ENCODE measurements around the gene B3GALT5.

The B3GALT5 gene

DNA sequence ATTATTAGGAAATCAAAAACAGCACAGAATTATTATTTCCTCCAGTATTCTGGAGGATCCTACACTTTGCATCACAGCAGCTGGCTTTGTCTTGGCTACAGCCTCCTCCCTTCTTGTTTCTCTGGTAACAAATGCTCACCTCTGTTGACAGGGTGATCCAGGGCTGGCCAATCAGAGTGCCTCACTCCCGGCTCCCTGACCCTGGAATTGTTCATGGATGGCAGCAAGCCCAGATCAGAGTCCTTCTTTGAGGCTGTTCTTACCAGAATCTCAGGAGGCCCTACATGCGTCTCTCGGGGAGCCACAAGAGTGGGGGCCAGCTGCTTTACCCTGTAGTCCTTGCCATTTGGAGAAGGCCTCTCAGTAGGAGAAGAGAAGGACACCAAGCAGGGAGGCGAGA lies 83.9 kb downstream of the B3GALT5 start:
- no peak for DNase-seq (ENCODE audit: low read depth in 2 of 2)

DNA sequence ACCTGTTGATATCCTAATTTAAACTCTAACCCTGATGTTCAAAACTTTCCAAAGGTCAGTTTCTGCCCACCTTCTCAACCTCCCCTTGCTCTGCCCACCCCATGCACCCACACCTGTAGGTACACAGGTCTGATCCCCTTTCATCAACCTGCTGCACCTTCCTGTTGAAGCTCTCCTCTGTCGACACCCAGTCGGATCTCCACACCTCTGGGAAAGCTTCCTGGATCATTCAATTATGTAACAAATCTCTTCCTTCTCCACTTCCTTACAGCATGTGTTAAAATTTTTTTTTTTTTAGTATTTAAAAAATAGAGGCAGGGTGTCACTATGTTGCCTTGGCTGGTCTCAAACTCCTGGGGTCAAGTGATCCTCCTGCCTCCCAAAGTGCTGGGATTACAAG lies 87.6 kb downstream of the B3GALT5 start:
- DNase-seq (ENCODE audit: low read depth in 2 of 2): no peak

DNA sequence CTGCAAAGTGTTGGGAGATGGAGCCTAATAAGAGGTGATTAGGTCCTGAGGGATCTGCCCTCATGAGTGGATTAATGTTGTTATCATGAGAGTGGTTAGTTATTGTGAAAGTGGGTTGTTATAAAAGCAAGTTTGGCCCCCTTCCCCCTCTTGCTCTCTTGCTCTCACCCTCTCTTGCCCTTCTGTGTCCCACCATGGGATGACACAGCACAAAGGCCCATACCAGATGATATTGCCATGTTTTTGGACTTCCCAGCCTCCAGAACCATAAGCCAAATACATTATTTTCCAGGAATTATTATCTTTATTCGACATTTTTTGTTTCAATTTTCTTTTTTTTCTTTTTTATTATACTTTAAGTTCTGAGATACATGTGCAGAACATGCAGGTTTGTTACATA lies 90.8 kb downstream of the B3GALT5 start:
- DNase-seq (ENCODE audit: low read depth in 2 of 2): no peak

DNA sequence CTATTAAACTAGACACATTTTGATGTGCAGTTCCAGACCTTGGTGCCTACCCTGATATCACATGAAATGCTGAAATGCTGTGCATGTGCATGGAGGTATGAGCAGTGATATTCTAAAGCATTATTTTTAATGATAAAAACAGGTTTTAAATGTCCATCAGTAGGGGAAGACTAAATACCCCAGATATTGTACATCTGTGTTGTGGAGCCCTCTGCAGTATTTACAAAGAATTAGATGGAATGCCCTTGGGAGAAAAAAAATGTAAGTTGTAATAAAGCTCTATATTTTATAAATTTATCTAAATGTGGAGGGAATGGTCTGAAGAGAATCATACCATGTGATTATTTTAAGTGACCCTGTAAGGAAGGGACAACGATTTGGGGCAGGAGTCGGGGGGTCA lies 93.1 kb downstream of the B3GALT5 start:
- DNase-seq (ENCODE audit: low read depth in 2 of 2): no peak

DNA sequence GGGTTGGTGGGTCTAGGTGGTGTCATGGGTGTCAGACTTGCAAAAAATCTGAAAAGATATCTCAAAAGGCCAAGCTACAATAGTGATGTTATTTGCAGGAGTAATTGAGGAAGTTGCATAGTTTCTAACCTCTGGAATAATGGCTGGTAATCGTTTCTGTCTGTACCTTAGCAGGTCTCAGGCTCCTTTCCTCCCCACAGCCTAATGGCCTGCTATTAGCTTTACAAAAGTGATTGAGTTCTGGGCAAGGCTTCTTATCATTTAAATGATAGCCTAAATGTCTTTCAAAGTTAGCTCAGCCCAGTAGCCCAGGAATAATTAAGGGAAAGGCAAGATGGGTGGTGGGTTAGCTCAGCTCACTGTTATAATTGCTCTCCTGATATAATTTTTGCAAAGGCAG lies 94.6 kb downstream of the B3GALT5 start:
- DNase-seq (ENCODE audit: low read depth in 2 of 2): no peak

DNA sequence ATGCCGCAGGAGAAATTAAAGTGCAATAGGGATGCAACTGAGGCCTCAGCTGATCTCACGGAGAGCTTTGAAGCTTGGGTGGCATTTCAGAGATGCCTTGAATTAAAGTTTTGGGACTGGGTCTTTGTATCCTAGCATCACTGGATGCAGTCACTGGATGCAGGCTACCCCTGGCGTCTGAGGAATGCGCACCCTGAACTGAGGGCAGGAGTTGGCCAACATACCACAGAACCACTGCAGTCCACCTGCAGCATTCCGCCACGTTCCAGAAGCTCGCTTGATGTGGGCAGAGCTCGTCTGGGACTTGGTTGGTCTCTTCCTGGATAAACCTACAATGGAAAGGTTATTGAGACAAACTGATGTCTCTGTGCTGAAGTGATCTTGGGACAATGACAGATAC lies 98.1 kb downstream of the B3GALT5 start:
- no peak for DNase-seq (ENCODE audit: low read depth in 2 of 2)

DNA sequence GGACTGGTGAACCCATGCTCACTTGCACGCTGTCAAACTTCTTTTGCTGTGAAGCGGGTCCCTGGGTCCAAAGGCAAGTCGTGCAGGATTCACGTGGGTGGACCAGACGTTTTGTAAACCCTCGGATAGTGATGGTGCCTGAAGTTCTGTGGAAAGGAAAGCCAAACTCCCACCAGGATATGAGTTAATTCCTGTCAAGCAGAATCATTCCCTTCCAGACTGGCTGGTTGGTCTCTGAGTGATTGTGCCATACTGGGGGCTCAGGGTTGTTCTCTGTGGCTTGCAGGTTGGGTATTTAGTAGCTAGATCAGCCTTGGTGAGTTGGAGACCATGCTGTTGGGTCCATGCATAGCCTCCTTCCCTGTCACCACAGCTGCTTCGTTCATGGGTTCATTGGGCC lies 99.5 kb downstream of the B3GALT5 start:
- no peak for DNase-seq (ENCODE audit: low read depth in 2 of 2)

DNA sequence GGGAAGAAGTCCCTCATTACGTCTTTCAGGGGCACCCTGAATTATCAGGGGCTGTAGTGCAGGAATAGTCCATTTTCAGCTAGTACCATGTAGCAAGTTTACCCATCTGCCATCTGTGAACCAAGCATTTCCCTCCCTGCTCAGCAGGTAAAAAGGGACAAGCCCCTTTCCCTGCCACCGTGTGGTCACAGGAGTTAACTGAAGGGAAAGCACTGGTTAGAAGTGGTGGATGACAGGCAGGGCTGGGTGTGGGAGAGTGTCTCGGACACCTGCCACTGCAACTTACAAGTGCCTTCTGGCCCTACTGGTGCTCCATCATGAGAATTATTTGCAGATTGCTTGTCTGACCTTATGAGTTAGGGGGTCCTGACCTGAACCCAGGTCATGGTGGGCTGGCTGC lies 100.2 kb downstream of the B3GALT5 start:
- DNase-seq (ENCODE audit: low read depth in 2 of 2): no peak

DNA sequence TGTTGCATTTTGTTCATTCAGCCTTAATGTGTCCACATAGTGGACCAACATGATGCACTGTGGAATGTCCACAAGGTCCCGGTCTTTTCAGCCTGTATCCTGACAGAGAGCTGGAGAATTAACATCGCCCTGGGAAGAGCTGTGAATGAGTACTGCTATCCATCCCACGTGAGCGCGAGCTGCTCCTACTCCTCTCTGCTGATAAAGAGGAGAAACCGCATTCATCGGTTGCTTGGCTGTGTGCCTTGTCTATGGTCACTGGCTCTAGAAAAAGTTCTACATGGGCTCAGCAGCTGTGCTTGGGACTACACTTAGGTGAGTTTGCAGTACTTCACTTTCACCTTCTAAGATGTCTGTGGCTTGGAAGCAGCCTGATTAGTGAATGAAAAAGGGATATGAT lies 101.2 kb downstream of the B3GALT5 start:
- no peak for DNase-seq (ENCODE audit: low read depth in 2 of 2)

DNA sequence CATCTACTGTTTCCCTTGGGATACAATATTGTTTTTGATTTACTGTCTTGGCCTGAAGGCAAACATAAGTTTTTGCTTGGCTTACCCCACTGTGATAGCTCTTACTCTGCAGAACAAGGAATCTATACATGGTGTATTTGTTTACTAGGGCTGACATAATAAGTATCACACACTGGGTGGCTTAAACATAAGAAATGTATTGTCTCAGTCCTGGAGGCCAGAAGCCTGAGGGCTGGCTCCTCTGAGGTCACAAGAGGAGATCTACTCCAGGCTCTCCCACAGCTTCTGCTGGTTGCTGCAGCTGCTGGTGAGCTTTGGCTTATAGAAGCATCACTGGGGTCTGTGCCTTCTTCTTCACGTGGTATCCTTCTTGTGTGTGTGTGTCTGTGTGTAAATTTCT lies 101.6 kb downstream of the B3GALT5 start:
- no peak for DNase-seq (ENCODE audit: low read depth in 2 of 2)

DNA sequence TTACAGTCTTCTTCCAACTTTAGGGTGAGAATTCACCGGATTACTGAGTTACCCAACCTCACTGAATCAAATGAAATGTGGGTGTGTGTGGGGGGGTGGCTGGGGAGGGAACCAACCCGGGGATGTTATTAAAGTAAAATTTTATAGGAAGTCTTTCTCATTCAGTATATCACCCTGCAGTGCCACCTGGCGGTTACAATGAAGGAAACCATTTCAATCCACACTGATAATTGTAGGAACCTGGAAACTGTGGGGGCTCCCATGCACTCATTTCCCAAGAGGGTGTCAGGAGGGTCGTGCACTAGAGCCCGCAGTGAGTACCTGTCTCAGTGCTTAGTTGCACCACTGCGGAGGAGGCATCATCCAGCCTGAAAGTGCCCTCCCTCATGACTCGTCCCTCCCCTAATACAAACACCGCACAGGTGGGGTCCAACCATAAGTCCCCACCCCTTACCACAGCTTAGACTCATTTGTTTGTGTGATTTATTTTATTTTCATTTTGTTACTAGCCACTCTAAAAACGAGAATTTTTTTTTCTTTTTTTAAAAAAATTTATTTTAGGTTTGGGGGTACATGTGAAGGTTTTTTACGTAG lies 103.2 kb downstream of the B3GALT5 start:
- DNase-seq (ENCODE audit: low read depth in 2 of 2): peak in 1 of 2 donors; percentile 1

DNA sequence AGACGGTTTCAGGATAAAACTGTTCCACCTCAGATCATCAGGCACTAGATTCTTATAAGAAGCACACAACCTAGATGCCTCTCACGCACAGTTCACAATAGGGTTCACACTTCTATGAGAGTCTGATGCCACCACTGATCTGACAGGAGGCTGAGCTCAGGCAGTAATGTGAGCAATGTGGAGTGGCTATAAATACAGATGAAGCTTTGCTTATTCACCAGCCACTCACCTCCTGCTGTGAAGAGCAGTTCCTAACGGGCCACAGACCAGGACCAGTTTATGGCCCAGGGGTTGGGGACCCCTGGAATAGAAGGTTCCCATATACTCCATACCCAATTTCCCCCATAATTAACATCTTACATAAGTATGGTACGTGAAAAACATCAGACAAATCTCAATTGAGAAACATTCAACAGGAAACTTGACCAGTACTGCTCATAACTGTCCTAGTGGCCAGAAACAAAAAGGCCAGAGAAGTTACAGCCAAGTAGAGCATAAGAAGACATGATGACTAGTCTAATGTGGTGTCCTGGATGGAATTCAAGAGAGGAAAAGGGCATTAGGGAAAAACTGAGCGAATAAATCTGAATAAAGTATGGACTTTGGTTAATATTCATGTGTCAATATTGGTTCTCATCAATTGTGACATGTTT lies 107.5 kb downstream of the B3GALT5 start:
- DNase-seq (ENCODE audit: low read depth in 2 of 2): no peak

DNA sequence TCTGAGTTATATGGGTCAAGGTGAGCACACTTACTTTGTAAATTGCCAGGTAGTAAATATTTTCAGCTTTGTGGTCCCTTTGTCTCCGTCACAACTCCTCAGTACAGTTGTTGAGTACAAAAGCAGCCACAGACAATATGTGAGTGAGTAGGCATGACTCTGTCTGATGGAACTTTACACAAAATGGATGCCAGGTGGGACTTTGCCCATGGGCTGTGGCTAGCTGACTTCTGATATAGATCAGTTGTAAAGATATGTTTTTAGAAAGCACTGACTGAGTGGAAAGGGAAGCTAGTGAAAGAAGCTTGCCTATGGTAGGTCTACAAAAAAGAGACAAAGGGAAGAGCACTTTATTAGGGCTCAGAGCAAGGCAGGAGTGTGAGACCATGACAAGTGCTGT lies 109.1 kb downstream of the B3GALT5 start:
- DNase-seq (ENCODE audit: low read depth in 2 of 2): no peak

Data from activated CD8-positive, alpha-beta memory T cell treated with anti-CD3 and anti-CD28 coated beads for 4 hours (primary cell).